SK-N-SH treated with all-trans-retinoic acid at 6 μM for 48 hours (cell line): ENCODE measurements around the gene MAP2.

Source experiments
- ATAC-seq: fragments of 200-7000 bp; cut with Tn5 transposase; 3 replicates; pipeline ENCODE4 v1.9.1; 2020; ENCODE audit warnings: mild to moderate bottlenecking, moderate library complexity
- ARNTL ChIP-seq: fragments of 450-650 bp; formaldehyde crosslinking; IDR thresholded peaks from 2 replicates; pipeline ENCODE4 v1.5.0; 2020; ENCODE audit warnings: low read depth, mild to moderate bottlenecking, moderate library complexity, borderline replicate concordance
- CREB5 ChIP-seq: fragments of 250-450 bp; sonication (Bioruptor Pico); IDR thresholded peaks from 2 replicates; pipeline ENCODE4 v1.5.1; 2020; ENCODE audit warnings: low read depth, mild to moderate bottlenecking, moderate library complexity
- CSDC2 ChIP-seq: fragments of 250-450 bp; sonication (Bioruptor Pico); IDR thresholded peaks from 2 replicates; pipeline ENCODE4 v1.5.0; 2020; ENCODE audit warnings: mild to moderate bottlenecking, moderate library complexity
- ESRRG ChIP-seq: fragments of 250-450 bp; sonication (Bioruptor Pico); IDR thresholded peaks from 2 replicates; pipeline ENCODE4 v1.6.1; 2021; ENCODE audit warnings: mild to moderate bottlenecking
- GLIS3 ChIP-seq: fragments of 250-450 bp; sonication (Bioruptor Pico); IDR thresholded peaks from 2 replicates; pipeline ENCODE4 v1.5.0; 2020; ENCODE audit warnings: mild to moderate bottlenecking, moderate library complexity
- ISL1 ChIP-seq: fragments of 250-450 bp; sonication (Bioruptor Pico); IDR thresholded peaks from 2 replicates; pipeline ENCODE4 v2.1.2; 2022; ENCODE audit warnings: mild to moderate bottlenecking, moderate library complexity
- OSR1 ChIP-seq: fragments of 250-450 bp; sonication (Bioruptor Pico); IDR thresholded peaks from 2 replicates; pipeline ENCODE4 v1.8.0; 2022; ENCODE audit warnings: moderate library complexity, mild to moderate bottlenecking, inconsistent platforms
- PATZ1 ChIP-seq: fragments of 250-450 bp; sonication (Bioruptor Pico); IDR thresholded peaks from 2 replicates; pipeline ENCODE4 v1.8.0; 2020; ENCODE audit warnings: mild to moderate bottlenecking, moderate library complexity, borderline replicate concordance
- RARB ChIP-seq: fragments of 250-450 bp; sonication (Bioruptor Pico); IDR thresholded peaks from 2 replicates; pipeline ENCODE4 v1.8.0; 2021; ENCODE audit warnings: mild to moderate bottlenecking, moderate library complexity
- TCF4 ChIP-seq: fragments of 250-450 bp; sonication (Bioruptor Pico); IDR thresholded peaks from 2 replicates; pipeline ENCODE4 v1.8.0; 2021; ENCODE audit warnings: mild to moderate bottlenecking, moderate library complexity, borderline replicate concordance
- ZFP30 ChIP-seq: fragments of 450-650 bp; formaldehyde crosslinking; IDR thresholded peaks from 2 replicates; pipeline ENCODE4 v1.5.0; 2022; ENCODE audit warnings: mild to moderate bottlenecking, moderate library complexity
- ZNF565 ChIP-seq: fragments of 450-650 bp; formaldehyde crosslinking; conservative IDR thresholded peaks from 2 replicates; pipeline ENCODE4 v1.5.0; 2020; ENCODE audit warnings: low read depth, mild to moderate bottlenecking, moderate library complexity
- ZNF70 ChIP-seq: fragments of 450-650 bp; formaldehyde crosslinking; IDR thresholded peaks from 2 replicates; pipeline ENCODE4 v1.5.0; 2020; ENCODE audit warnings: mild to moderate bottlenecking, moderate library complexity
- ZNF8 ChIP-seq: fragments of 450-650 bp; formaldehyde crosslinking; IDR thresholded peaks from 2 replicates; pipeline ENCODE4 v1.5.0; 2020; ENCODE audit warnings: mild to moderate bottlenecking, moderate library complexity
- TF ChIP-seq, protein P1 (sequence below): fragments of 250-450 bp; sonication (Bioruptor Pico); IDR thresholded peaks from 2 replicates; pipeline ENCODE4 v1.8.0; 2021; ENCODE audit warnings: low read depth, mild to moderate bottlenecking, moderate library complexity, borderline replicate concordance
- TF ChIP-seq, protein P2 (sequence below): fragments of 250-450 bp; sonication (Bioruptor Pico); IDR thresholded peaks from 2 replicates; pipeline ENCODE4 v1.5.1; 2021; ENCODE audit warnings: mild to moderate bottlenecking, moderate library complexity
- TF ChIP-seq, protein P3 (sequence below): fragments of 250-450 bp; sonication (Bioruptor Pico); IDR thresholded peaks from 2 replicates; pipeline ENCODE4 v1.5.0; 2020; ENCODE audit warnings: mild to moderate bottlenecking, moderate library complexity

The MAP2 gene

DNA sequence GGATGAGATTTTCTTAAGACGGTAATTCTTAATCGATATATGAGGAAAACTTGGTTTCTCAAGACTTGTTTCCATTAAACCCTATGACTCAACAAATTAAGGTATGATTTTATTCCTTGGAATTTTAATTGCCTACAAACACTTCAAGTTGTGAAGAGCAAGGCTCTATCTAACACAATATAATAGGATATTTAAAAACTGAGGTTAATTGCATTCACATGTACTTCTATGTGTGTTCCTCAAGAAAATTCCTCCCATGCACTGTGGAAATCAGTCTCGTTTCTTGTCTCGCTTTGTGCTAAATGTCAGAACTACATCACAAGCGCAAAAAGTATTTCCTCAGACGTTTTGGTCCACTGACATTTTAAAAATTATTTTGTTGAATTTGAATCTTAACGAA lies 238.2 kb downstream of the MAP2 start:
- TF ChIP-seq, protein P1, sequence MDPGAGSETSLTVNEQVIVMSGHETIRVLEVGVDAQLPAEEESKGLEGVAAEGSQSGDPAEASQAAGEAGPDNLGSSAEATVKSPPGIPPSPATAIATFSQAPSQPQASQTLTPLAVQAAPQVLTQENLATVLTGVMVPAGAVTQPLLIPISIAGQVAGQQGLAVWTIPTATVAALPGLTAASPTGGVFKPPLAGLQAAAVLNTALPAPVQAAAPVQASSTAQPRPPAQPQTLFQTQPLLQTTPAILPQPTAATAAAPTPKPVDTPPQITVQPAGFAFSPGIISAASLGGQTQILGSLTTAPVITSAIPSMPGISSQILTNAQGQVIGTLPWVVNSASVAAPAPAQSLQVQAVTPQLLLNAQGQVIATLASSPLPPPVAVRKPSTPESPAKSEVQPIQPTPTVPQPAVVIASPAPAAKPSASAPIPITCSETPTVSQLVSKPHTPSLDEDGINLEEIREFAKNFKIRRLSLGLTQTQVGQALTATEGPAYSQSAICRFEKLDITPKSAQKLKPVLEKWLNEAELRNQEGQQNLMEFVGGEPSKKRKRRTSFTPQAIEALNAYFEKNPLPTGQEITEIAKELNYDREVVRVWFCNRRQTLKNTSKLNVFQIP, result no peak
- TF ChIP-seq ZNF565 (CRISPR knock-in tag) (no peak), ZFP30 (no peak), CREB5 (CRISPR knock-in tag) (no peak), OSR1 (CRISPR knock-in tag) (no peak), ISL1 (CRISPR knock-in tag) (no peak), GLIS3 (CRISPR knock-in tag) (no peak), CSDC2 (CRISPR knock-in tag) (no peak), RARB (CRISPR knock-in tag) (no peak), ZNF8 (no peak), ARNTL (no peak), PATZ1 (no peak)
- TF ChIP-seq, protein P2, sequence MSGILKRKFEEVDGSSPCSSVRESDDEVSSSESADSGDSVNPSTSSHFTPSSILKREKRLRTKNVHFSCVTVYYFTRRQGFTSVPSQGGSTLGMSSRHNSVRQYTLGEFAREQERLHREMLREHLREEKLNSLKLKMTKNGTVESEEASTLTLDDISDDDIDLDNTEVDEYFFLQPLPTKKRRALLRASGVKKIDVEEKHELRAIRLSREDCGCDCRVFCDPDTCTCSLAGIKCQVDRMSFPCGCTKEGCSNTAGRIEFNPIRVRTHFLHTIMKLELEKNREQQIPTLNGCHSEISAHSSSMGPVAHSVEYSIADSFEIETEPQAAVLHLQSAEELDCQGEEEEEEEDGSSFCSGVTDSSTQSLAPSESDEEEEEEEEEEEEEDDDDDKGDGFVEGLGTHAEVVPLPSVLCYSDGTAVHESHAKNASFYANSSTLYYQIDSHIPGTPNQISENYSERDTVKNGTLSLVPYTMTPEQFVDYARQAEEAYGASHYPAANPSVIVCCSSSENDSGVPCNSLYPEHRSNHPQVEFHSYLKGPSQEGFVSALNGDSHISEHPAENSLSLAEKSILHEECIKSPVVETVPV (CRISPR knock-in tag), result no peak
- TF ChIP-seq, protein P3, sequence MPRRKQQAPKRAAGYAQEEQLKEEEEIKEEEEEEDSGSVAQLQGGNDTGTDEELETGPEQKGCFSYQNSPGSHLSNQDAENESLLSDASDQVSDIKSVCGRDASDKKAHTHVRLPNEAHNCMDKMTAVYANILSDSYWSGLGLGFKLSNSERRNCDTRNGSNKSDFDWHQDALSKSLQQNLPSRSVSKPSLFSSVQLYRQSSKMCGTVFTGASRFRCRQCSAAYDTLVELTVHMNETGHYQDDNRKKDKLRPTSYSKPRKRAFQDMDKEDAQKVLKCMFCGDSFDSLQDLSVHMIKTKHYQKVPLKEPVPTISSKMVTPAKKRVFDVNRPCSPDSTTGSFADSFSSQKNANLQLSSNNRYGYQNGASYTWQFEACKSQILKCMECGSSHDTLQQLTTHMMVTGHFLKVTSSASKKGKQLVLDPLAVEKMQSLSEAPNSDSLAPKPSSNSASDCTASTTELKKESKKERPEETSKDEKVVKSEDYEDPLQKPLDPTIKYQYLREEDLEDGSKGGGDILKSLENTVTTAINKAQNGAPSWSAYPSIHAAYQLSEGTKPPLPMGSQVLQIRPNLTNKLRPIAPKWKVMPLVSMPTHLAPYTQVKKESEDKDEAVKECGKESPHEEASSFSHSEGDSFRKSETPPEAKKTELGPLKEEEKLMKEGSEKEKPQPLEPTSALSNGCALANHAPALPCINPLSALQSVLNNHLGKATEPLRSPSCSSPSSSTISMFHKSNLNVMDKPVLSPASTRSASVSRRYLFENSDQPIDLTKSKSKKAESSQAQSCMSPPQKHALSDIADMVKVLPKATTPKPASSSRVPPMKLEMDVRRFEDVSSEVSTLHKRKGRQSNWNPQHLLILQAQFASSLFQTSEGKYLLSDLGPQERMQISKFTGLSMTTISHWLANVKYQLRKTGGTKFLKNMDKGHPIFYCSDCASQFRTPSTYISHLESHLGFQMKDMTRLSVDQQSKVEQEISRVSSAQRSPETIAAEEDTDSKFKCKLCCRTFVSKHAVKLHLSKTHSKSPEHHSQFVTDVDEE, result no peak
- TF ChIP-seq, all 23 proteins: peak for 0
- ATAC-seq, result 0 out of 3 replicates have a peak, but pooled peaks have one; percentile 9

DNA sequence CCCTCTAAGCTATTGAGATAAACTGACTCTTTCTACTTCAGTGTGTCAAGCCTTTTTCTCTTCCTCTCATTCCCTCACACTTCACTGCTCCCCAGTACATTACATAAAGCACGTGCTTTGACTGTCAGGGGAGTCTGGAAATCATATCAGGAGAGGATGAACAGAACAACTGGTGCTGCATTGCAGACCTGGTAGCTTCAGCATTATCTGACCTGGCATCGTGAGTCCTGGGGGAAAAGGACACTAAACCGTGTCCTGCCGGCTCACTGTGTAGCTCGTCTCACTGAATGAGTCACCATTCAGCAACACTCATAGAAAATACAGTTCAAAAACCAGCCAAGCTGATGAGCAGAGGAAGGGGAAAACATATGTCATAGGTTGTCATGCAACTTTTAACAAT lies 239.3 kb downstream of the MAP2 start:
- peak; percentile 93 for ATAC-seq
- TF ChIP-seq ARNTL, result peak; percentile 77; the same call in 1 of the 2 replicates
- TF ChIP-seq OSR1 (CRISPR knock-in tag), result no peak
- peak; percentile 48; the same call in 1 of the 2 replicates for TF ChIP-seq ZNF70 (CRISPR knock-in tag)
- TF ChIP-seq TCF4 (CRISPR knock-in tag), result peak; percentile 88; the same call in 1 of the 2 replicates
- TF ChIP-seq, protein P3, result peak; percentile 93; the same call in 1 of the 2 replicates
- TF ChIP-seq ZNF565 (CRISPR knock-in tag), result 0 out of 2 replicates have a peak, but pooled peaks have one; percentile 69
- TF ChIP-seq ZNF8, result 0 out of 2 replicates have a peak, but pooled peaks have one; percentile 43
- no peak for TF ChIP-seq ESRRG (CRISPR knock-in tag)
- TF ChIP-seq, protein P2 (CRISPR knock-in tag), result no peak
